Tibial artery (tissue), 4 donors: ENCODE data around the gene CORO2A.

Source experiments
- DNase-seq, 2 donors: peaks; one replicate each; pipeline ENCODE4 v3.0.0-alpha.2; 2019
- H3K27ac ChIP-seq, 2 donors: fragments of 200-600 bp; sonication (generic) in 1 of 2; 1 replicate in 1 of 2; 2 replicates in 1 of 2; pipeline ENCODE4 v1.5.1; 2018 to 2019; ENCODE audit warnings: mild to moderate bottlenecking in 1 of 2
- H3K27me3 ChIP-seq, 2 donors: fragments of 200-600 bp; sonication (generic) in 1 of 2; one replicate each; pipeline versions ENCODE4 v1.5.1 to v1.6.0; 2016 to 2019
- H3K36me3 ChIP-seq, 3 donors: fragments of 200-600 bp; sonication (generic) in 2 of 3; one replicate each; pipeline ENCODE4 v1.5.1; 2016 to 2019; ENCODE audit warnings: mild to moderate bottlenecking in 2 of 3
- H3K4me1 ChIP-seq, 4 donors: fragments of 200-600 bp; sonication (generic) in 2 of 4; 1 replicate in 3 of 4; 2 replicates in 1 of 4; pipeline ENCODE4 v1.5.1; 2016 to 2019
- H3K4me3 ChIP-seq, 2 donors: fragments of 200-600 bp; sonication (generic) in 1 of 2; 1 replicate in 1 of 2; 2 replicates in 1 of 2; pipeline ENCODE4 v1.5.1; 2018 to 2019; ENCODE audit warnings: mild to moderate bottlenecking in 2 of 2
- H3K9me3 ChIP-seq, 3 donors: fragments of 200-600 bp; sonication (generic) in 1 of 3; one replicate each; pipeline ENCODE4 v1.5.1; 2016 to 2019
- CTCF ChIP-seq, 2 experiments: fragments of 200-600 bp in 1 of 2; fragments of 450-650 bp in 1 of 2; IDR thresholded peaks; one replicate each; pipeline ENCODE4 v1.5.1; 2017 to 2019; ENCODE audit warnings: antibody characterized with exemption in 2 of 2, mild to moderate bottlenecking in 1 of 2, moderate library complexity in 1 of 2
- intact Hi-C: fragments of 100-400 bp; cut with DNase I; formaldehyde crosslinking; loops from one replicate; pipeline ENCODE4 v1.15.0; 2023; ENCODE audit warnings: low total_unique reads

CORO2A gene

GRCh38 chr9:98201102-98201501, 8.7 kb upstream of the CORO2A start:
- intact Hi-C loops, result no loop called here
- Histone ChIP-seq H3K4me3 (no peak overlapping the region), H3K27me3 (no peaks in the 10 kb centered on the region), H3K9me3 (no peaks in the 10 kb centered on the region), H3K4me1 (peaks cover 0 to 7% (median 0%) of the 10 kb centered on the region in 4 donors), H3K27ac (no peak overlapping the region), H3K36me3 (peaks cover 0 to 31% (median 14%) of the 10 kb centered on the region in 3 donors)
- no peak for TF ChIP-seq CTCF (IDR thresholded peaks at IDR 0.05)
- DNase-seq, result no peak

- H3K4me3 ChIP-seq, result no peak overlapping the region
- H3K27me3 ChIP-seq, result no peaks in the 10 kb centered on the region
- H3K36me3 ChIP-seq, result peaks cover 0 to 31% (median 14%) of the 10 kb centered on the region in 3 donors
- no peaks in the 10 kb centered on the region for H3K9me3 ChIP-seq
- no peak overlapping the region for H3K27ac ChIP-seq
- TF ChIP-seq CTCF (IDR thresholded peaks at IDR 0.05), result no peak
- no peak for DNase-seq
- intact Hi-C loops, result no loop called here
- H3K4me1 ChIP-seq, result no peaks in the 10 kb centered on the region
Observed at GRCh38 chr9:98199388-98200033, 7.1 kb upstream of the CORO2A start.

- intact Hi-C loops, result no loop called here
- Histone ChIP-seq H3K9me3 (no peaks in the 10 kb centered on the region), H3K27ac (no peak overlapping the region), H3K4me3 (no peak overlapping the region), H3K27me3 (no peaks in the 10 kb centered on the region), H3K4me1 (peaks cover 0 to 21% (median 10%) of the 10 kb centered on the region in 4 donors), H3K36me3 (peaks cover 0 to 19% (median 7%) of the 10 kb centered on the region in 3 donors)
- no peak for DNase-seq
- no peak for TF ChIP-seq CTCF (IDR thresholded peaks at IDR 0.05)
Observed at GRCh38 chr9:98195671-98196070, 3.2 kb upstream of the CORO2A start.

GRCh38 chr9:98193336-98193944, 1.0 kb upstream of the CORO2A start:
- intact Hi-C loops, result no loop called here
- Histone ChIP-seq H3K36me3 (peaks cover 0 to 3% (median 0%) of the 10 kb centered on the region in 3 donors), H3K4me3 (peak overlapping the region; percentile 55 to 86), H3K27ac (peak overlapping the region; percentile 34 to 39), H3K9me3 (no peaks in the 10 kb centered on the region), H3K27me3 (no peaks in the 10 kb centered on the region), H3K4me1 (peaks cover 0 to 21% (median 10%) of the 10 kb centered on the region in 4 donors)
- DNase-seq, result no peak
- no peak for TF ChIP-seq CTCF (IDR thresholded peaks at IDR 0.05)

GRCh38 chr9:98191671-98192502, 550 bp downstream of the CORO2A start:
- Histone ChIP-seq H3K27ac (no peak overlapping the region), H3K4me1 (peaks cover 0 to 21% (median 10%) of the 10 kb centered on the region in 4 donors), H3K36me3 (no peaks in the 10 kb centered on the region), H3K27me3 (no peaks in the 10 kb centered on the region), H3K4me3 (peak overlapping the region; percentile 55 to 86), H3K9me3 (no peaks in the 10 kb centered on the region)
- intact Hi-C loops, result no loop called here
- DNase-seq, result no peak
- no peak for TF ChIP-seq CTCF (IDR thresholded peaks at IDR 0.05)
